Measurements from ENCODE around the gene DHX34. TPM values are rescaled to one million over a fixed set of nuclear protein-coding genes. Genes with fewer than 3 reads are reported as not detected.
"Not testable (repeated sequence)": the region's sequence is repeated elsewhere in the genome, so short reads cannot be mapped to it uniquely, and the experiment has no call there.

DHX34 gene
- total and polyA plus RNA-seq, 4 donors, result 3.1 to 11.6 (median 6.1) TPM

DNA sequence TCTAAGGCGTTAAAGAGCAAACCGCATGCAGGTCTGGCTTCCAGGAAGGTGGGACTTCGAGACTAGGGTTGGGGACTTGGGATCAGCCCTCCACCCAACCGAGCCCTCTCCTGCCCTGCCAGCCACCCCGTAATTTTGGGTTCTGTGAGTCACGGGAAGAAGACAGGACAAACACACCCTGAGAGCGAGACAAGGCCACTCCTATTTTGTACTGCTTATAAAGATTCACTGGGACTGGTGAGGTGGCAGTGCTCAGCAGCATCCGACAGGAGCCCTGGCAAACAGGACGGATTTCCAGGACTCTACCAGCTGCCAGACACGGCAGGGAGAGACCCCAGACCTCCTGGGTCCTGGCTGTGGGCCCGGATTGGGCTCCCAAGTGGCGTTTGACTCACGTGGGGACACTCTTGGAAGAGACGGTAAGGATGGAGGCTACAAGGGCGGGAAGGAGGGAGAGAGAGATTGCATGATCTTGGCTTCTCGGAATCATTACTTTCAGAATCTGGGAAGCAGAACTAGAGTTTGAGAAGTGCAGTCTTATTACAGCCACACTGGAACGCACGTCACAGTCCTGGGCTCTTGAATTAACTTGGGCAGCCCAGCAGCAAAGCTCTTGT lies 17.1 kb upstream of the DHX34 start, which contains the start of gene C5AR2:
TSS of gene C5AR2 (plus strand) at position 245 of the 617 bp plus-strand sequence. CDS start 8,625 bp downstream, outside the sequence.
- Histone ChIP-seq H3K27ac (ENCODE audit: low read depth in 1 of 2, low read length in 2 of 2) (peak within 1 kb of the TSS; percentile 7 to 46), H3K4me3 (ENCODE audit: low read depth in 1 of 3, low read length in 3 of 3) (no peak within 1 kb of the TSS), H3K36me3 (ENCODE audit: control insufficient read depth in 4 of 4, insufficient read depth in 3 of 4, low read depth in 1 of 4, low read length in 3 of 4) (no peaks in the 10 kb centered on the region), H3K9ac (ENCODE audit: low read depth in 1 of 2, low read length in 2 of 2) (no peak within 1 kb of the TSS), H3K9me3 (ENCODE audit: control insufficient read depth in 4 of 4, low read length in 3 of 4) (no peaks in the 10 kb centered on the region), H3K27me3 (ENCODE audit: control insufficient read depth in 4 of 4, insufficient read depth in 4 of 4, low read length in 3 of 4) (no peaks in the 10 kb centered on the region), H3K4me1 (ENCODE audit: control insufficient read depth in 4 of 4, insufficient read depth in 4 of 4, low read length in 3 of 4) (no peaks in the 10 kb centered on the region)
- TF ChIP-seq GABPA (IDR thresholded peaks at IDR 0.05 in 1 of 2, conservative IDR thresholded peaks at IDR 0.05 in 1 of 2) (no peak), SP1 (IDR thresholded peaks at IDR 0.05) (no peak), HNF4G (IDR thresholded peaks at IDR 0.05) (no peak), FOXA2 (IDR thresholded peaks at IDR 0.05) (no peak), YY1 (IDR thresholded peaks at IDR 0.05) (no peak), RXRA (IDR thresholded peaks at IDR 0.05) (no peak), HNF4A (conservative IDR thresholded peaks at IDR 0.05) (no peak), EGR1 (IDR thresholded peaks at IDR 0.05; ENCODE audit: low read depth in 2 of 2) (no peak), TAF1 (conservative IDR thresholded peaks at IDR 0.05) (no peak), JUND (IDR thresholded peaks at IDR 0.05) (no peak), NR2F2 (IDR thresholded peaks at IDR 0.05) (no peak), FOXA1 (IDR thresholded peaks at IDR 0.05) (no peak), RAD21 (IDR thresholded peaks at IDR 0.05) (no peak)
- TF ChIP-seq, protein P1, sequence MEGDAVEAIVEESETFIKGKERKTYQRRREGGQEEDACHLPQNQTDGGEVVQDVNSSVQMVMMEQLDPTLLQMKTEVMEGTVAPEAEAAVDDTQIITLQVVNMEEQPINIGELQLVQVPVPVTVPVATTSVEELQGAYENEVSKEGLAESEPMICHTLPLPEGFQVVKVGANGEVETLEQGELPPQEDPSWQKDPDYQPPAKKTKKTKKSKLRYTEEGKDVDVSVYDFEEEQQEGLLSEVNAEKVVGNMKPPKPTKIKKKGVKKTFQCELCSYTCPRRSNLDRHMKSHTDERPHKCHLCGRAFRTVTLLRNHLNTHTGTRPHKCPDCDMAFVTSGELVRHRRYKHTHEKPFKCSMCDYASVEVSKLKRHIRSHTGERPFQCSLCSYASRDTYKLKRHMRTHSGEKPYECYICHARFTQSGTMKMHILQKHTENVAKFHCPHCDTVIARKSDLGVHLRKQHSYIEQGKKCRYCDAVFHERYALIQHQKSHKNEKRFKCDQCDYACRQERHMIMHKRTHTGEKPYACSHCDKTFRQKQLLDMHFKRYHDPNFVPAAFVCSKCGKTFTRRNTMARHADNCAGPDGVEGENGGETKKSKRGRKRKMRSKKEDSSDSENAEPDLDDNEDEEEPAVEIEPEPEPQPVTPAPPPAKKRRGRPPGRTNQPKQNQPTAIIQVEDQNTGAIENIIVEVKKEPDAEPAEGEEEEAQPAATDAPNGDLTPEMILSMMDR (IDR thresholded peaks at IDR 0.05; ENCODE audit: low read depth, low read length, missing input control), result no peak
- TF ChIP-seq, protein P2, sequence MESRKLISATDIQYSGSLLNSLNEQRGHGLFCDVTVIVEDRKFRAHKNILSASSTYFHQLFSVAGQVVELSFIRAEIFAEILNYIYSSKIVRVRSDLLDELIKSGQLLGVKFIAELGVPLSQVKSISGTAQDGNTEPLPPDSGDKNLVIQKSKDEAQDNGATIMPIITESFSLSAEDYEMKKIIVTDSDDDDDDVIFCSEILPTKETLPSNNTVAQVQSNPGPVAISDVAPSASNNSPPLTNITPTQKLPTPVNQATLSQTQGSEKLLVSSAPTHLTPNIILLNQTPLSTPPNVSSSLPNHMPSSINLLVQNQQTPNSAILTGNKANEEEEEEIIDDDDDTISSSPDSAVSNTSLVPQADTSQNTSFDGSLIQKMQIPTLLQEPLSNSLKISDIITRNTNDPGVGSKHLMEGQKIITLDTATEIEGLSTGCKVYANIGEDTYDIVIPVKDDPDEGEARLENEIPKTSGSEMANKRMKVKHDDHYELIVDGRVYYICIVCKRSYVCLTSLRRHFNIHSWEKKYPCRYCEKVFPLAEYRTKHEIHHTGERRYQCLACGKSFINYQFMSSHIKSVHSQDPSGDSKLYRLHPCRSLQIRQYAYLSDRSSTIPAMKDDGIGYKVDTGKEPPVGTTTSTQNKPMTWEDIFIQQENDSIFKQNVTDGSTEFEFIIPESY (IDR thresholded peaks at IDR 0.05), result no peak
- TF ChIP-seq, protein P3, sequence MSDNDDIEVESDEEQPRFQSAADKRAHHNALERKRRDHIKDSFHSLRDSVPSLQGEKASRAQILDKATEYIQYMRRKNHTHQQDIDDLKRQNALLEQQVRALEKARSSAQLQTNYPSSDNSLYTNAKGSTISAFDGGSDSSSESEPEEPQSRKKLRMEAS (IDR thresholded peaks at IDR 0.05), result no peak
- TF ChIP-seq, protein P4, sequence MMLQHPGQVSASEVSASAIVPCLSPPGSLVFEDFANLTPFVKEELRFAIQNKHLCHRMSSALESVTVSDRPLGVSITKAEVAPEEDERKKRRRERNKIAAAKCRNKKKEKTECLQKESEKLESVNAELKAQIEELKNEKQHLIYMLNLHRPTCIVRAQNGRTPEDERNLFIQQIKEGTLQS (IDR thresholded peaks at IDR 0.05), result no peak
- TF ChIP-seq, protein P5, sequence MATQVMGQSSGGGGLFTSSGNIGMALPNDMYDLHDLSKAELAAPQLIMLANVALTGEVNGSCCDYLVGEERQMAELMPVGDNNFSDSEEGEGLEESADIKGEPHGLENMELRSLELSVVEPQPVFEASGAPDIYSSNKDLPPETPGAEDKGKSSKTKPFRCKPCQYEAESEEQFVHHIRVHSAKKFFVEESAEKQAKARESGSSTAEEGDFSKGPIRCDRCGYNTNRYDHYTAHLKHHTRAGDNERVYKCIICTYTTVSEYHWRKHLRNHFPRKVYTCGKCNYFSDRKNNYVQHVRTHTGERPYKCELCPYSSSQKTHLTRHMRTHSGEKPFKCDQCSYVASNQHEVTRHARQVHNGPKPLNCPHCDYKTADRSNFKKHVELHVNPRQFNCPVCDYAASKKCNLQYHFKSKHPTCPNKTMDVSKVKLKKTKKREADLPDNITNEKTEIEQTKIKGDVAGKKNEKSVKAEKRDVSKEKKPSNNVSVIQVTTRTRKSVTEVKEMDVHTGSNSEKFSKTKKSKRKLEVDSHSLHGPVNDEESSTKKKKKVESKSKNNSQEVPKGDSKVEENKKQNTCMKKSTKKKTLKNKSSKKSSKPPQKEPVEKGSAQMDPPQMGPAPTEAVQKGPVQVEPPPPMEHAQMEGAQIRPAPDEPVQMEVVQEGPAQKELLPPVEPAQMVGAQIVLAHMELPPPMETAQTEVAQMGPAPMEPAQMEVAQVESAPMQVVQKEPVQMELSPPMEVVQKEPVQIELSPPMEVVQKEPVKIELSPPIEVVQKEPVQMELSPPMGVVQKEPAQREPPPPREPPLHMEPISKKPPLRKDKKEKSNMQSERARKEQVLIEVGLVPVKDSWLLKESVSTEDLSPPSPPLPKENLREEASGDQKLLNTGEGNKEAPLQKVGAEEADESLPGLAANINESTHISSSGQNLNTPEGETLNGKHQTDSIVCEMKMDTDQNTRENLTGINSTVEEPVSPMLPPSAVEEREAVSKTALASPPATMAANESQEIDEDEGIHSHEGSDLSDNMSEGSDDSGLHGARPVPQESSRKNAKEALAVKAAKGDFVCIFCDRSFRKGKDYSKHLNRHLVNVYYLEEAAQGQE (IDR thresholded peaks at IDR 0.05), result no peak
- WGBS, result 62% methylated on average over 18 of the region's 18 CpGs
- no peak for DNase-seq (ENCODE audit: low spot score)

DNA sequence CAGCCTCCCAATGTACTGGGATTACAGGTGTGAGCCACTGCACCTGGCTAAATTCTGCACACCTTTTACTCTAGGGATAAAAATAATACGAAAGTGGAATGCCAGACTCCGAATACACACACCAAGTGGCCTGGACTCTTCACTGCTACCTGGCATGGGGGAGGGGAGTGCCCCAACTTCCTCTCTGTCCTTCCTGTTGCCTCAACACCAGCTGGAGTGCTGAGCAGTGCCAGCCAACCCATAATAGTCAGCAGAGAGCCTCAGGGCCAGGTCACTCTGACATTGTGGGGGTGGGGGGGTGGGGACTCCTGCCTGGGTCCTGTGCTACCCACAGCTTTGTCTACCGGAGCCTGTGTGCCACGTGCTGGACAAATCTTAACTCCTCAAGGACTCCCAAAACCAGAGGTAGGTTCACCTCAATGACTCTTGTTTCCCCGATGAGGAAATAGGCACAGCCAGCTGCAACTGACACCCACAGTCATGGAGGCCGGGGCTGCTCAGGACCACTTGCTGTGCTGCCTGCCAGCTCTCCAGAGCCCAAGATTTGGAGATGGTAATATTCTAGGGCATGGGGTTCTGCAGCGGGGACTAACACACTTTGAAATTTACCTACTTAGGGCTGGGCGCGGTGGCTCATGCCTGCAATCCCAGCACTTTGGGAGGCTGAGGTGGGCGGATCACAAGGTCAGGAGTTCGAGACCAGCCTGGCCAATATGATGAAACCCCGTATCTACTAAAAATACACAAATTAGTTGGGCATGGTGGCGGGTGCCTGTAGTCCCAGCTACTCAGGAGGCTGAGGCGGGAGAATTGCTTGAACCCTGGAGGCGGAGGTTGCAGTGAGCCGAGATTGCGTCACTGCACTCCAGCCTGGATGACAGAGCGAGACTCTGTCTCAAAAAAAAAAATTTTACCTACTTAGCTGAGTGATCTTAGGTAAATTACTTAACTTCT lies 12.1 kb upstream of the DHX34 start:
- not testable (repeated sequence) for H3K36me3 ChIP-seq (ENCODE audit: control insufficient read depth in 4 of 4, insufficient read depth in 3 of 4, low read depth in 1 of 4, low read length in 3 of 4); H3K27me3 ChIP-seq (ENCODE audit: control insufficient read depth in 4 of 4, insufficient read depth in 4 of 4, low read length in 3 of 4); H3K9me3 ChIP-seq (ENCODE audit: control insufficient read depth in 4 of 4, low read length in 3 of 4); H3K4me1 ChIP-seq (ENCODE audit: control insufficient read depth in 4 of 4, insufficient read depth in 4 of 4, low read length in 3 of 4); H3K9ac ChIP-seq (ENCODE audit: low read depth in 1 of 2, low read length in 2 of 2); H3K4me3 ChIP-seq (ENCODE audit: low read depth in 1 of 3, low read length in 3 of 3)
- H3K27ac ChIP-seq (ENCODE audit: low read depth in 1 of 2, low read length in 2 of 2), result peak overlapping the region; percentile 20 to 46
- WGBS, result 77% methylated on average over 18 of the region's 18 CpGs
- peak; percentile 59 for DNase-seq (ENCODE audit: low spot score)
